Embryonic facial prominence (tissue), 1 donor: ENCODE results near the gene WIPF1.

ENCODE experiments used
- DNase-seq: peaks from one replicate; pipeline ENCODE4 v3.0.0-alpha.2; 2016; ENCODE audit errors: extremely low spot score

WIPF1 gene

GRCh38 chr2:174597009-174597344 lies 627 bp downstream of the WIPF1 start:
- no peak for DNase-seq

- no peak for DNase-seq
These were observed 1.7 kb downstream of the WIPF1 start for GRCh38 chr2:174595891-174596397.

GRCh38 chr2:174595116-174595809 lies 2.3 kb downstream of the WIPF1 start:
- no peak for DNase-seq

GRCh38 chr2:174594456-174594855 lies 3.1 kb downstream of the WIPF1 start:
- no peak for DNase-seq

GRCh38 chr2:174593574-174594203 lies 3.9 kb downstream of the WIPF1 start:
- no peak for DNase-seq

GRCh38 chr2:174593041-174593440 lies 4.6 kb downstream of the WIPF1 start:
- DNase-seq, result no peak

GRCh38 chr2:174591740-174592139 lies 5.9 kb downstream of the WIPF1 start:
- no peak for DNase-seq

GRCh38 chr2:174590928-174591648 lies 6.5 kb downstream of the WIPF1 start:
- DNase-seq, result no peak

- no peak for DNase-seq
These were observed 7.3 kb downstream of the WIPF1 start for GRCh38 chr2:174590346-174590745.

- DNase-seq, result no peak
These were observed 8.3 kb downstream of the WIPF1 start for GRCh38 chr2:174589334-174589733.

- DNase-seq, result no peak
These were observed 9.1 kb downstream of the WIPF1 start for GRCh38 chr2:174588463-174588862.

- DNase-seq, result no peak
These were observed 10.0 kb downstream of the WIPF1 start for GRCh38 chr2:174587579-174587978.

- DNase-seq, result no peak
These were observed 10.9 kb downstream of the WIPF1 start for GRCh38 chr2:174586418-174587295.

GRCh38 chr2:174585657-174586252 lies 11.8 kb downstream of the WIPF1 start:
- DNase-seq, result no peak

- no peak for DNase-seq
These were observed 12.5 kb downstream of the WIPF1 start for GRCh38 chr2:174585146-174585545.

- DNase-seq, result no peak
These were observed 16.1 kb downstream of the WIPF1 start for GRCh38 chr2:174581491-174581890.

GRCh38 chr2:174580951-174581350 lies 16.7 kb downstream of the WIPF1 start:
- no peak for DNase-seq

GRCh38 chr2:174577967-174578589 lies 19.5 kb downstream of the WIPF1 start:
- no peak for DNase-seq

GRCh38 chr2:174575124-174575776 lies 22.4 kb downstream of the WIPF1 start:
- DNase-seq, result no peak

- DNase-seq, result no peak
These were observed 22.9 kb downstream of the WIPF1 start for GRCh38 chr2:174574657-174575056.
